ENCODE measurements around the gene DUSP5.
A peak's percentile ranks its signal among the peaks of the same experiment; 100 is the strongest.

Gene DUSP5

GRCh38 chr10:110546499-110547110, 48.9 kb downstream of the DUSP5 start:
- no peak for DNase-seq
- no peak for TF ChIP-seq GATA1 (IDR thresholded peaks at IDR 0.05; ENCODE audit: low read depth, low read length)
- no peak for TF ChIP-seq POLR2A (IDR thresholded peaks at IDR 0.05; ENCODE audit: low read length)

- peak; percentile 58 to 73 for DNase-seq
Measured at GRCh38 chr10:110547139-110547761, 49.5 kb downstream of the DUSP5 start.

GRCh38 chr10:110548002-110548401, 50.3 kb downstream of the DUSP5 start:
- TF ChIP-seq POLR2A (IDR thresholded peaks at IDR 0.05; ENCODE audit: low read length) (no peak), GATA1 (IDR thresholded peaks at IDR 0.05; ENCODE audit: low read depth, low read length) (no peak)
- no peak for DNase-seq

More at GRCh38 chr10:110547139-110547761, 49.5 kb downstream of the DUSP5 start:
- TF ChIP-seq POLR2A (IDR thresholded peaks at IDR 0.05; ENCODE audit: low read length): no peak
- TF ChIP-seq GATA1 (IDR thresholded peaks at IDR 0.05; ENCODE audit: low read depth, low read length): no peak

- no peak for TF ChIP-seq GATA1 (IDR thresholded peaks at IDR 0.05; ENCODE audit: low read depth, low read length)
- no peak for TF ChIP-seq POLR2A (IDR thresholded peaks at IDR 0.05; ENCODE audit: low read length)
- no peak for DNase-seq
Measured at GRCh38 chr10:110549211-110549610, 51.5 kb downstream of the DUSP5 start.

- DNase-seq: no peak
- TF ChIP-seq GATA1 (IDR thresholded peaks at IDR 0.05; ENCODE audit: low read depth, low read length): no peak
- TF ChIP-seq POLR2A (IDR thresholded peaks at IDR 0.05; ENCODE audit: low read length): no peak
Measured at GRCh38 chr10:110553905-110554304, 56.2 kb downstream of the DUSP5 start.

- no peak for DNase-seq
- TF ChIP-seq POLR2A (IDR thresholded peaks at IDR 0.05; ENCODE audit: low read length) (no peak), GATA1 (IDR thresholded peaks at IDR 0.05; ENCODE audit: low read depth, low read length) (no peak)
Measured at GRCh38 chr10:110556296-110556695, 58.6 kb downstream of the DUSP5 start.

- DNase-seq: peak; percentile 66 to 78
- TF ChIP-seq GATA1 (IDR thresholded peaks at IDR 0.05; ENCODE audit: low read depth, low read length) (no peak), POLR2A (IDR thresholded peaks at IDR 0.05; ENCODE audit: low read length) (no peak)
Measured at GRCh38 chr10:110556969-110557601, 59.4 kb downstream of the DUSP5 start.

GRCh38 chr10:110558041-110558440, 60.3 kb downstream of the DUSP5 start:
- TF ChIP-seq POLR2A (IDR thresholded peaks at IDR 0.05; ENCODE audit: low read length): no peak
- no peak for TF ChIP-seq GATA1 (IDR thresholded peaks at IDR 0.05; ENCODE audit: low read depth, low read length)
- no peak for DNase-seq

GRCh38 chr10:110560012-110560411, 62.3 kb downstream of the DUSP5 start:
- TF ChIP-seq POLR2A (IDR thresholded peaks at IDR 0.05; ENCODE audit: low read length): no peak
- no peak for TF ChIP-seq GATA1 (IDR thresholded peaks at IDR 0.05; ENCODE audit: low read depth, low read length)
- DNase-seq: no peak
